Heart left ventricle (tissue), 16 donors: ENCODE measurements around the gene VSIG2. TPM values are rescaled to one million over a fixed set of nuclear protein-coding genes. Genes with fewer than 3 reads are reported as not detected.

Experiments used
- ATAC-seq, 4 donors: fragments of 200-7000 bp; cut with Tn5 transposase; one replicate each; pipeline ENCODE4 v1.9.1; 2020 to 2022; ENCODE audit warnings: moderate library complexity in 4 of 4, mild to moderate bottlenecking in 3 of 4, moderate number of reproducible peaks in 1 of 4
- DNase-seq, 5 donors: peaks; one replicate each; pipeline ENCODE4 v3.0.0-alpha.2; 2020
- H3K27ac ChIP-seq, 12 donors: fragments of 200-600 bp; sonication (generic) in 4 of 12; one replicate each; pipeline versions ENCODE4 v1.5.0 to v1.8.0; 2016 to 2022; ENCODE audit warnings: mild to moderate bottlenecking in 2 of 12
- H3K27me3 ChIP-seq, 9 donors: fragments of 200-600 bp; sonication (generic) in 2 of 9; one replicate each; pipeline versions ENCODE4 v1.5.1 to v1.8.0; 2016 to 2022; ENCODE audit warnings: mild to moderate bottlenecking in 3 of 9
- H3K36me3 ChIP-seq, 9 donors: fragments of 200-600 bp; sonication (generic) in 2 of 9; one replicate each; pipeline versions ENCODE4 v1.5.0 to v1.8.0; 2018 to 2022; ENCODE audit warnings: mild to moderate bottlenecking in 2 of 9
- H3K4me1 ChIP-seq, 12 donors: fragments of 200-600 bp; sonication (generic) in 4 of 12; one replicate each; pipeline versions ENCODE4 v1.5.0 to v1.8.0; 2016 to 2022; ENCODE audit warnings: mild to moderate bottlenecking in 3 of 12
- H3K4me3 ChIP-seq, 12 donors: fragments of 200-600 bp; sonication (generic) in 4 of 12; one replicate each; pipeline versions ENCODE4 v1.5.0 to v1.8.0; 2017 to 2022; ENCODE audit warnings: mild to moderate bottlenecking in 9 of 12, moderate library complexity in 4 of 12
- H3K9me3 ChIP-seq, 12 donors: fragments of 200-600 bp; sonication (generic) in 4 of 12; one replicate each; pipeline versions ENCODE4 v1.5.0 to v1.8.0; 2016 to 2022; ENCODE audit warnings: mild to moderate bottlenecking in 1 of 12
- CTCF ChIP-seq, 12 donors: fragments of 200-600 bp; sonication (generic) in 4 of 12; IDR thresholded peaks; one replicate each; pipeline versions ENCODE4 v1.5.0 to v1.8.0; 2018 to 2022; ENCODE audit warnings: antibody characterized with exemption in 12 of 12, mild to moderate bottlenecking in 5 of 12
- POLR2A ChIP-seq, 2 donors: fragments of 450-650 bp; IDR thresholded peaks; one replicate each; pipeline ENCODE4 v1.6.1; 2017; ENCODE audit warnings: antibody characterized with exemption in 2 of 2, mild to moderate bottlenecking in 2 of 2, moderate library complexity in 2 of 2
- WGBS, 4 donors: extraction: QIAGEN DNeasy Blood & Tissue Kit in 2 of 4; methylation state at CpG; one replicate each; pipeline versions ENCODE4 v1.1.5 to v1.1.7; 2013 to 2018; 5-methylcytosine and 5-hydroxymethylcytosine counted together
- intact Hi-C, 10 donors: fragments of 100-400 bp; cut with DNase I; formaldehyde crosslinking; loops; one replicate each; pipeline versions ENCODE4 v1.11.1 to v1.14.2; 2022
- polyA plus RNA-seq, 2 donors: library from polyadenylated mRNA; stranded (reverse); fragments of 200-250 nt; gene quantifications; one replicate each; pipeline ENCODE4 v1.2.3, GENCODE V29; 2013
- total RNA-seq, 9 donors: library from RNA; depleted of rRNA in 2 of 9; stranded (reverse); fragments of >200 nt in 2 of 9; fragmentation: NEBNext Ultra II Directional in 3 of 9; extraction: Animal tissue kit (Norgen Biotek cat#: 25700) in 3 of 9; gene quantifications; one replicate each; pipeline versions ENCODE4 v1.1.0 to v1.2.4, GENCODE V29; 2016 to 2023
- donor health status: ischemic (EF 13 %, LVEDD 7.1; RV severe dilation, severe dysfunction).
- donor health status: healthy with polysubstance abuse.
- donor health status: DM: no; HTN: yes; CAD: no.
- donor health status: DM: no; HTN: no; CAD: no.
- donor health status: ischemic (EF 25% LVEDD 6.9; RV normal size, moderate dysfunction).
- donor health status: ischemic (EF 25% LVEDD 5.7; RV mildly dilated, moderate dysfunction).
- donor health status: healthy.
- donor health status: DM: yes; HTN: yes; CAD: no.
- donor health status: ischemic (EF 35%, LVEDD 5.7; RV mildly dilated, moderate dysfunction).
- donor health status: nonischemic (EF 11% LVEDD 7.7; RV severe dilation, severe dysfunction).
- donor health status: DM: yes; HTN: yes; CAD: no.
- donor health status: PGD.
- donor health status: ischemic (EF 29% LVEDD 5.4; RV normal size, mild dysfunction).
- donor health status: nonischemic (EF 23%, LVEDD 6.1; RV moderate dilation, normal function).

VSIG2 gene
- total and polyA plus RNA-seq, 11 donors, result 0.42 to 4.8 (median 1.3) TPM

DNA sequence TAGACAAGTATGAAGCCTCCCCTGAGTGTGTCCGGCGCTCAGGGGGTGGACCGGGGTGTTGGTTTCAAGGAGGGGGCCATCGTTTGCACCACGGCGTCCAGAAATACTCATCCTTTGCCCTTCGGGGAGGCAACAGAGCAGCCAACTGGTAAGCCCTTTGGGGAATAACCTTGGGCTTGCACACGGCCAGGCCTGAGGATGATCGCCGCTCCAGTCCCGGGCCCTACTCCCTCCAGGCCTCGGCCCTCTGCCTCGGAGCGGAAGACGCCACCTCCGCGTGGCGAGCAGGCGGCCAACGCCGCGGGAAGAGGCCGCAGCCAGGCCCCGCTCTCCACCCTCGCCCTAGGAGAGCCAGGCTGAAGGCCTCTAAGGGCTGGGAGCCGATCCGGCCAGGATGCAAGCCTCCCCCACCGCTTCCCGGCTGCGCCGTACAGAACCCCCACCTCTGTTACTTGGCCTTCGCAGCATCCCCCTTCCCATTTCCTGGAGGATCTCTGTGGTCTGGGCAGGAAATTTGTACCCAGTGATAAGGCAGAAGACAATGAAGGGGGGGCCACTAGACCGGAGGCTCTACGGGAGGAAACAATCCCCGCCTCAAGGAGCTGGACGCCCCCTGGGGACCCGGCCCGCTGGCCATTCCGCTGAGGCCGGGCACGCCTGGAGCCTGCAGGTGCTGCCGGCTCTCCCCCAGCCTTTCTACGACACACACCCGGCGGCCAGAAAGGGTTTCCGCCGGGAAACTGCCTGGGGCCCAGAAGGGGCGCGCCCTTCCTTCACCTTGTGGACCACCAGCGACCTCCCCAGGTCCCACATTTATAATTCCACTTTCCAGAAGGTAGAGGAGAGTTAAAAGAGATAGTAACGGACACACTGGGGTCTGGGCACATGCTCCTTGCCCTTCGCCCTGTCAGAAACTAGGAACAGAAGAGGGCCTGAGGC, 7.5 kb upstream of the VSIG2 start:
- WGBS, 4 donors, result 14 to 21% (median 17%) methylated on average over 22 to 52 of the region's 52 CpGs
- peak overlapping the region; percentile 81 to 99 (median 94) for H3K27ac ChIP-seq
- H3K27me3 ChIP-seq, result peaks cover 0 to 64% (median 36%) of the 10 kb centered on the region in 9 donors
- intact Hi-C loops, result loop anchor here in 6 of 10 donors (2.0 to 10.0 kb wide), 6 partner anchors 13 to 118 kb away; partner anchors contain the start of genes SIAE (in 1 of the 6) and SPA17 (in 1 of the 6)
- peaks cover 0 to 75% (median 50%) of the 10 kb centered on the region in 12 donors for H3K4me1 ChIP-seq
- H3K4me3 ChIP-seq, result peak overlapping the region; percentile 57 to 95 (median 82)
- H3K36me3 ChIP-seq, result peaks cover 0 to 39% (median 9%) of the 10 kb centered on the region in 9 donors
- TF ChIP-seq POLR2A (IDR thresholded peaks at IDR 0.05) (no peak), CTCF (IDR thresholded peaks at IDR 0.05) (peak in 2 of 12 donors; percentile 6 to 17)
- no peaks in the 10 kb centered on the region for H3K9me3 ChIP-seq
- ATAC-seq (peak; percentile 54 to 84 (median 77)), DNase-seq (peak; percentile 78 to 88 (median 85))

GRCh38 chr11:124758355-124759265, 6.6 kb upstream of the VSIG2 start:
- WGBS, 4 donors, result 3 to 7% (median 5%) methylated on average over 24 to 53 of the region's 53 CpGs
- ATAC-seq (peak; percentile 38 to 57 (median 54)), DNase-seq (peak; percentile 73 to 90 (median 78))
- peak; percentile 50 to 77 (median 71) for TF ChIP-seq CTCF (IDR thresholded peaks at IDR 0.05)
- TF ChIP-seq POLR2A (IDR thresholded peaks at IDR 0.05), result no peak
- peak overlapping the region; percentile 25 to 95 (median 76) for H3K4me3 ChIP-seq
- H3K9me3 ChIP-seq, result no peaks in the 10 kb centered on the region
- peak overlapping the region; percentile 69 to 99 (median 94) for H3K27ac ChIP-seq
- peaks cover 0 to 83% (median 58%) of the 10 kb centered on the region in 12 donors for H3K4me1 ChIP-seq
- H3K36me3 ChIP-seq, result peaks cover 0 to 46% (median 7%) of the 10 kb centered on the region in 9 donors
- H3K27me3 ChIP-seq, result peaks cover 0 to 64% (median 36%) of the 10 kb centered on the region in 9 donors
- intact Hi-C loops, result loop anchor here in 1 of 10 donors (5.0 kb wide), 1 partner anchor 119 kb away; no protein-coding TSS in a partner anchor

DNA sequence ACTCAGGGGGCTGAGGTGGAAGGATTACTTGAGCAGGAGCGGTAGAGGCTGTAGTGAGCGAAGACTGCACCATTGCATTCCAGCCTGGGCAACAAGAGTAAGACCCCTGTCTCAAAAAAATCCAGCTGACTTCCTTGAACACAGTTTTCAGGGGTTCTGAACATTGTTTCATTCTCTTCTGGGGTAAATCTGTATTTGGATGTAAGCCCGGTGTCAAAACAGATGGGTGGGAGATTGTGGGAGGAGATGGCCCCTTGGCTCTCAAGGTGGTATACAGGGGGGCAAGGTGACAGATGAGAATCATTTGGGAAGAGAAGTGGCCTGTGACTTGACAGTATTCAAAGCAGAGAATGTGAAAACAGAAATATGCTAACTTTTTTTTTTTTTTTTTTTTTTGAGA, 5.3 kb upstream of the VSIG2 start:
- peak overlapping the region in 5 of 12 donors; percentile 15 to 99 (median 22) for H3K27ac ChIP-seq
- WGBS, 4 donors, result 51 to 68% (median 59%) methylated on average over 3 of the region's 3 CpGs
- intact Hi-C loops, result loop anchor here in 1 of 10 donors (5.0 kb wide), 1 partner anchor 120 kb away; no protein-coding TSS in a partner anchor
- ATAC-seq (no peak), DNase-seq (no peak)
- H3K4me3 ChIP-seq, result peak overlapping the region in 1 of 12 donors; percentile 91
- H3K36me3 ChIP-seq, result peaks cover 0 to 57% (median 9%) of the 10 kb centered on the region in 9 donors
- H3K9me3 ChIP-seq, result no peaks in the 10 kb centered on the region
- H3K4me1 ChIP-seq, result peaks cover 0 to 84% (median 62%) of the 10 kb centered on the region in 12 donors
- TF ChIP-seq POLR2A (IDR thresholded peaks at IDR 0.05), result no peak
- no peak for TF ChIP-seq CTCF (IDR thresholded peaks at IDR 0.05)
- peaks cover 0 to 57% (median 40%) of the 10 kb centered on the region in 9 donors for H3K27me3 ChIP-seq
